K562 (cell line): ENCODE results near the gene THEMIS. TPM values are rescaled to one million over a fixed set of nuclear protein-coding genes. Genes with fewer than 3 reads are reported as not detected.

Experiments used
- CHD7 ChIP-seq: fragments of 200-600 bp; sonication (generic); IDR thresholded peaks from one replicate; pipeline ENCODE4 v1.6.1; 2012; ENCODE audit warnings: mild to moderate bottlenecking, low read depth, low read length, inconsistent platforms
- EP400 ChIP-seq: fragments of 450-650 bp; IDR thresholded peaks from 2 replicates; pipeline ENCODE4 v1.6.1; 2017; ENCODE audit warnings: antibody characterized with exemption, mild to moderate bottlenecking, moderate library complexity
- ETV5 ChIP-seq: sonication (generic); formaldehyde crosslinking; IDR thresholded peaks from 2 replicates; pipeline ENCODE4 v1.4.0; 2020; ENCODE audit warnings: low read depth, mild to moderate bottlenecking, missing genetic modification reagents
- FOXJ2 ChIP-seq: fragments of 200-800 bp; sonication (Bioruptor generic); IDR thresholded peaks from 2 replicates; pipeline ENCODE4 v1.6.1; 2016; ENCODE audit warnings: missing genetic modification characterization, missing compliant biosample characterization
- HNRNPLL ChIP-seq: fragments of 200-400 bp; formaldehyde crosslinking; IDR thresholded peaks from 2 replicates; pipeline ENCODE4 v1.6.1; 2017; ENCODE audit warnings: low read length, low read depth, mild to moderate bottlenecking; ENCODE audit not compliant: poor library complexity, severe bottlenecking
- KAT2B ChIP-seq: IDR thresholded peaks from one replicate; pipeline ENCODE4 v1.6.1; 2012; ENCODE audit warnings: low read depth, mild to moderate bottlenecking, control low read depth, inconsistent platforms, low read length, moderate library complexity
- LCOR ChIP-seq: sonication (generic); formaldehyde crosslinking; IDR thresholded peaks from 2 replicates; pipeline ENCODE4 v1.8.0; 2022; ENCODE audit warnings: mild to moderate bottlenecking, missing genetic modification reagents
- MAFF ChIP-seq: IDR thresholded peaks from 2 replicates; pipeline ENCODE4 v1.6.1; 2012; ENCODE audit warnings: low read length, improper control_type of control experiment
- MAX ChIP-seq: sonication (generic); formaldehyde crosslinking; IDR thresholded peaks from 2 replicates; pipeline ENCODE4 v1.9.0; 2022; ENCODE audit warnings: mild to moderate bottlenecking, missing genetic modification reagents
- SETDB1 ChIP-seq: IDR thresholded peaks from one replicate; pipeline ENCODE4 v1.6.1; 2012; ENCODE audit warnings: low read length, control low read depth, inconsistent platforms
- THRB ChIP-seq: fragments of 450-650 bp; formaldehyde crosslinking; conservative IDR thresholded peaks from 2 replicates; pipeline ENCODE4 v1.4.0; 2022; ENCODE audit warnings: mild to moderate bottlenecking, missing genetic modification characterization
- ZNF143 ChIP-seq: sonication (generic); formaldehyde crosslinking; IDR thresholded peaks from 2 replicates; pipeline ENCODE4 v1.9.0; 2022; ENCODE audit warnings: mild to moderate bottlenecking, missing genetic modification reagents
- ZNF436 ChIP-seq: fragments of 250-450, 450-650 bp; sonication (Bioruptor Pico); formaldehyde crosslinking; IDR thresholded peaks from 2 replicates; pipeline ENCODE4 v1.7.0; 2020; ENCODE audit warnings: mild to moderate bottlenecking
- polyA plus RNA-seq, 8 experiments: library from polyadenylated mRNA; depleted of rRNA in 4 of 8; stranded (reverse) in 5 of 8; unstranded in 3 of 8; fragments of >200 nt; fragmentation: Nextera tagmentation in 2 of 8; fragmentation: Illumina TruSeq in 1 of 8; extraction: Ambion mirVana in 2 of 8; extraction: Trizol in 1 of 8; gene quantifications; 2 replicates each; pipeline versions ENCODE4 v1.2.1 to v1.2.3, GENCODE V29; 2011 to 2014; ENCODE audit warnings: inconsistent platforms in 1 of 8, missing spikeins in 1 of 8
- total RNA-seq, 7 experiments: library from RNA; depleted of rRNA in 6 of 7; stranded (reverse); fragments of >200 nt in 6 of 7; fragmentation: Illumina TruSeq in 2 of 7; extraction: Trizol in 2 of 7; gene quantifications; 2 replicates each; pipeline versions ENCODE4 v1.2.1 to v1.2.3, GENCODE V29; 2011 to 2021; ENCODE audit warnings: low replicate concordance in 1 of 7

THEMIS gene
- total and polyA plus RNA-seq, 9 of the 15 experiments (the other 6 are each of a cell fraction or from before 2014, with no cell fraction given): 0.09 TPM; not detected in 8

- no peak for TF ChIP-seq CHD7
- TF ChIP-seq ZNF143: no peak
- TF ChIP-seq KAT2B: no peak
- TF ChIP-seq SETDB1: no peak
- no peak for TF ChIP-seq HNRNPLL
- TF ChIP-seq ETV5 (CRISPR knock-in tag): no peak
- no peak for TF ChIP-seq MAX (CRISPR knock-in tag)
- no peak for TF ChIP-seq THRB
- TF ChIP-seq LCOR: no peak
- no peak for TF ChIP-seq ZNF436
- no peak for TF ChIP-seq MAFF
- TF ChIP-seq FOXJ2 (tag): no peak
- TF ChIP-seq EP400: no peak
Measured at GRCh38 chr6:127775371-127775770, 125.5 kb downstream of the THEMIS start (continued).
